Keratinocyte (primary cell): Measurements from ENCODE around the gene NOD1. TPM values are rescaled to one million over a fixed set of nuclear protein-coding genes. Genes with fewer than 3 reads are reported as not detected.

ENCODE experiments used
- DNase-seq: peaks from one replicate; pipeline ENCODE4 v3.0.0-alpha.2; 2011; ENCODE audit warnings: low read depth, missing footprints, low spot score
- FAIRE-seq: peaks from 2 replicates; lab custom pipeline; 2011; peaks lifted over from hg19 to GRCh38; lab: Jason Lieb, UNC
- H2AFZ ChIP-seq: 2 replicates; pipeline ENCODE4 v1.6.0; 2012; ENCODE audit warnings: low read length, control low read depth, inconsistent platforms; ENCODE audit not compliant: control insufficient read depth
- H3K27ac ChIP-seq: 2 replicates; pipeline ENCODE4 v1.5.1; 2011; ENCODE audit warnings: low read length; ENCODE audit not compliant: control insufficient read depth, insufficient read depth
- H3K27me3 ChIP-seq: 3 replicates; pipeline ENCODE4 v1.6.0; 2011; ENCODE audit warnings: low read length; ENCODE audit not compliant: control insufficient read depth, insufficient read depth; ENCODE audit errors: extremely low read depth
- H3K36me3 ChIP-seq, 2 experiments: 2 replicates in 1 of 2; 3 replicates in 1 of 2; pipeline ENCODE4 v1.5.1; 2011; ENCODE audit warnings: low read length in 2 of 2, mild to moderate bottlenecking in 1 of 2; ENCODE audit not compliant: control insufficient read depth in 2 of 2, insufficient read depth in 2 of 2; ENCODE audit errors: extremely low read depth in 1 of 2
- H3K4me1 ChIP-seq: 3 replicates; pipeline ENCODE4 v1.5.1; 2011; ENCODE audit warnings: low read length; ENCODE audit not compliant: control insufficient read depth, insufficient read depth; ENCODE audit errors: extremely low read depth
- H3K4me2 ChIP-seq: 3 replicates; pipeline ENCODE4 v1.6.0; 2011; ENCODE audit warnings: low read depth, low read length; ENCODE audit not compliant: control insufficient read depth, insufficient read depth; ENCODE audit errors: extremely low read depth
- H3K4me3 ChIP-seq, 3 experiments: fragments of 200-600 bp in 1 of 3; sonication (generic) in 1 of 3; 2 replicates in 2 of 3; 3 replicates in 1 of 3; pipeline ENCODE4 v1.5.1; 2011 to 2016; ENCODE audit warnings: low read length in 3 of 3, mild to moderate bottlenecking in 3 of 3, control low read depth in 2 of 3, inconsistent platforms in 1 of 3, low read depth in 1 of 3, mixed read lengths in 1 of 3, mixed run types in 1 of 3, moderate library complexity in 1 of 3; ENCODE audit not compliant: control insufficient read depth in 2 of 3, insufficient read depth in 2 of 3; ENCODE audit errors: extremely low read depth in 1 of 3
- H3K79me2 ChIP-seq: 2 replicates; pipeline ENCODE4 v1.6.0; 2012; ENCODE audit warnings: low read length; ENCODE audit not compliant: control insufficient read depth, insufficient read depth
- H3K9ac ChIP-seq: 3 replicates; pipeline ENCODE4 v1.6.0; 2011; ENCODE audit warnings: low read length; ENCODE audit not compliant: control insufficient read depth, insufficient read depth; ENCODE audit errors: extremely low read depth
- H3K9me1 ChIP-seq: 3 replicates; pipeline ENCODE4 v1.6.0; 2011; ENCODE audit warnings: low read length; ENCODE audit not compliant: control insufficient read depth, insufficient read depth; ENCODE audit errors: extremely low read depth
- H3K9me3 ChIP-seq: 2 replicates; pipeline ENCODE4 v1.5.1; 2012; ENCODE audit warnings: low read depth, low read length; ENCODE audit not compliant: control insufficient read depth
- H4K20me1 ChIP-seq: 3 replicates; pipeline ENCODE4 v1.6.0; 2011; ENCODE audit warnings: low read length; ENCODE audit not compliant: control insufficient read depth, insufficient read depth; ENCODE audit errors: extremely low read depth
- EZH2 ChIP-seq: IDR thresholded peaks from one replicate; pipeline ENCODE4 v1.6.1; 2012; ENCODE audit warnings: inconsistent platforms, mild to moderate bottlenecking, low read length, moderate library complexity
- dilution Hi-C: fragments of 300-500 bp; cut with MboI; formaldehyde crosslinking; loops from one replicate; pipeline ENCODE4 v1.7.0; 2020; ENCODE audit warnings: low sequenced_read_pairs; ENCODE audit not compliant: extremely low pct_ligation_motif_present
- polyA plus RNA-seq, 5 experiments: library from polyadenylated mRNA; depleted of rRNA in 3 of 5; stranded (reverse) in 3 of 5; stranded (forward) in 1 of 5; unstranded in 1 of 5; fragments of >200 nt; gene quantifications; 1 replicate in 1 of 5; 2 replicates in 3 of 5; 3 replicates in 1 of 5; pipeline versions ENCODE4 v1.2.1 to v1.2.3, GENCODE V29; 2011 to 2012; ENCODE audit warnings: missing spikeins in 2 of 5, low read depth in 1 of 5, low replicate concordance in 1 of 5
- TF ChIP-seq, protein P1 (sequence below), 3 experiments: IDR thresholded peaks in 1 of 3; conservative IDR thresholded peaks in 1 of 3; optimal IDR thresholded peaks in 1 of 3; 2 replicates in 2 of 3; 3 replicates in 1 of 3; pipeline versions ENCODE3 to v1.5.1; 2011; ENCODE audit warnings: low read length in 3 of 3, mild to moderate bottlenecking in 3 of 3, moderate library complexity in 2 of 3, control low read depth in 1 of 3, inconsistent platforms in 1 of 3; ENCODE audit not compliant: insufficient read depth in 2 of 3; ENCODE audit errors: extremely low read depth in 1 of 3

Gene NOD1
- polyA plus RNA-seq, 1 donor (not counting 4 experiments of a cell fraction or from before 2014, with no cell fraction given) = 4.3 TPM

- TF ChIP-seq, protein P1, sequence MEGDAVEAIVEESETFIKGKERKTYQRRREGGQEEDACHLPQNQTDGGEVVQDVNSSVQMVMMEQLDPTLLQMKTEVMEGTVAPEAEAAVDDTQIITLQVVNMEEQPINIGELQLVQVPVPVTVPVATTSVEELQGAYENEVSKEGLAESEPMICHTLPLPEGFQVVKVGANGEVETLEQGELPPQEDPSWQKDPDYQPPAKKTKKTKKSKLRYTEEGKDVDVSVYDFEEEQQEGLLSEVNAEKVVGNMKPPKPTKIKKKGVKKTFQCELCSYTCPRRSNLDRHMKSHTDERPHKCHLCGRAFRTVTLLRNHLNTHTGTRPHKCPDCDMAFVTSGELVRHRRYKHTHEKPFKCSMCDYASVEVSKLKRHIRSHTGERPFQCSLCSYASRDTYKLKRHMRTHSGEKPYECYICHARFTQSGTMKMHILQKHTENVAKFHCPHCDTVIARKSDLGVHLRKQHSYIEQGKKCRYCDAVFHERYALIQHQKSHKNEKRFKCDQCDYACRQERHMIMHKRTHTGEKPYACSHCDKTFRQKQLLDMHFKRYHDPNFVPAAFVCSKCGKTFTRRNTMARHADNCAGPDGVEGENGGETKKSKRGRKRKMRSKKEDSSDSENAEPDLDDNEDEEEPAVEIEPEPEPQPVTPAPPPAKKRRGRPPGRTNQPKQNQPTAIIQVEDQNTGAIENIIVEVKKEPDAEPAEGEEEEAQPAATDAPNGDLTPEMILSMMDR (optimal IDR thresholded peaks at IDR 0.05 in 1 of 3, IDR thresholded peaks at IDR 0.05 in 1 of 3, conservative IDR thresholded peaks at IDR 0.05 in 1 of 3; ENCODE audit: extremely low read depth in 1 of 3, insufficient read depth in 2 of 3, low read length in 3 of 3) = no peak
- TF ChIP-seq EZH2 = no peak
- dilution Hi-C loops = no loop called here
- H4K20me1 ChIP-seq = no peaks in the 10 kb centered on the region
- H3K4me2 ChIP-seq = no peak overlapping the region
- H3K4me1 ChIP-seq = peaks cover 12% of the 10 kb centered on the region
- no peak overlapping the region for H3K9ac ChIP-seq
- DNase-seq (no peak), FAIRE-seq (no peak)
- no peak overlapping the region for H3K27ac ChIP-seq
- no peak overlapping the region for H2AFZ ChIP-seq
- no peaks in the 10 kb centered on the region for H3K27me3 ChIP-seq
- no peak overlapping the region for H3K4me3 ChIP-seq
- H3K9me3 ChIP-seq = no peaks in the 10 kb centered on the region
- no peaks in the 10 kb centered on the region for H3K9me1 ChIP-seq
- H3K79me2 ChIP-seq = peaks cover 3% of the 10 kb centered on the region
- H3K36me3 ChIP-seq = no peaks in the 10 kb centered on the region
These were observed 11.3 kb downstream of the NOD1 start for GRCh38 chr7:30467271-30467670.

- no peak overlapping the region for H3K4me3 ChIP-seq
- no peak overlapping the region for H3K4me2 ChIP-seq
- no peaks in the 10 kb centered on the region for H3K27me3 ChIP-seq
- no peak overlapping the region for H3K27ac ChIP-seq
- no peaks in the 10 kb centered on the region for H3K36me3 ChIP-seq
- DNase-seq (no peak), FAIRE-seq (no peak)
- no peak overlapping the region for H3K9ac ChIP-seq
- peaks cover 12% of the 10 kb centered on the region for H3K4me1 ChIP-seq
- no peaks in the 10 kb centered on the region for H3K9me1 ChIP-seq
- H3K79me2 ChIP-seq = no peaks in the 10 kb centered on the region
- TF ChIP-seq, protein P1 (optimal IDR thresholded peaks at IDR 0.05 in 1 of 3, IDR thresholded peaks at IDR 0.05 in 1 of 3, conservative IDR thresholded peaks at IDR 0.05 in 1 of 3; ENCODE audit: extremely low read depth in 1 of 3, insufficient read depth in 2 of 3, low read length in 3 of 3) = no peak
- TF ChIP-seq EZH2 = no peak
- H2AFZ ChIP-seq = no peak overlapping the region
- no peaks in the 10 kb centered on the region for H4K20me1 ChIP-seq
- dilution Hi-C loops = no loop called here
- no peaks in the 10 kb centered on the region for H3K9me3 ChIP-seq
These were observed 12.3 kb downstream of the NOD1 start for GRCh38 chr7:30466266-30466665.
